Activated naive CD4-positive, alpha-beta T cell treated with anti-CD3 and anti-CD28 coated beads, Interleukin-2, amount 50 U/mL, for 24 hours (primary cell): Measurements from ENCODE around the gene DMKN.
A peak's percentile ranks its signal among the peaks of the same experiment; 100 is the strongest.
"Not testable (repeated sequence)": the region's sequence is repeated elsewhere in the genome, so short reads cannot be mapped to it uniquely, and the experiment has no call there.

ENCODE experiments used
- H3K27ac Mint-ChIP-seq: one replicate; pipeline ENCODE4 v1.8.0; 2021; ENCODE audit warnings: mild to moderate bottlenecking, mixed read lengths
- H3K27me3 Mint-ChIP-seq: one replicate; pipeline ENCODE4 v1.8.0; 2021; ENCODE audit warnings: mixed read lengths
- H3K36me3 Mint-ChIP-seq: one replicate; pipeline ENCODE4 v1.8.0; 2021; ENCODE audit warnings: mixed read lengths
- H3K4me1 Mint-ChIP-seq: one replicate; pipeline ENCODE4 v1.8.0; 2021; ENCODE audit warnings: mixed read lengths
- H3K4me3 Mint-ChIP-seq: one replicate; pipeline ENCODE4 v1.8.0; 2021; ENCODE audit warnings: mild to moderate bottlenecking, mixed read lengths
- H3K9me3 Mint-ChIP-seq: one replicate; pipeline ENCODE4 v1.8.0; 2021; ENCODE audit warnings: mixed read lengths

Gene DMKN

GRCh38 chr19:35497406-35497805 is 16.0 kb downstream of the DMKN start:
- Mint-ChIP-seq H3K27me3 (peaks cover 2% of the 10 kb centered on the region), H3K36me3 (no peaks in the 10 kb centered on the region), H3K4me1 (peaks cover 8% of the 10 kb centered on the region), H3K9me3 (no peaks in the 10 kb centered on the region), H3K4me3 (no peak overlapping the region), H3K27ac (no peak overlapping the region)

GRCh38 chr19:35495107-35496064 is 18.1 kb downstream of the DMKN start:
- Mint-ChIP-seq H3K27me3 (no peaks in the 10 kb centered on the region), H3K27ac (no peak overlapping the region)

GRCh38 chr19:35493971-35494370 is 19.5 kb downstream of the DMKN start:
- Mint-ChIP-seq H3K4me1 (peaks cover 8% of the 10 kb centered on the region), H3K9me3 (no peaks in the 10 kb centered on the region), H3K4me3 (no peak overlapping the region), H3K27me3 (no peaks in the 10 kb centered on the region), H3K27ac (no peak overlapping the region), H3K36me3 (no peaks in the 10 kb centered on the region)

More at GRCh38 chr19:35495107-35496064, 18.1 kb downstream of the DMKN start:
- H3K36me3 Mint-ChIP-seq = no peaks in the 10 kb centered on the region
- peak overlapping the region; percentile 27 for H3K4me3 Mint-ChIP-seq
- H3K9me3 Mint-ChIP-seq = no peaks in the 10 kb centered on the region
- peaks cover 8% of the 10 kb centered on the region for H3K4me1 Mint-ChIP-seq

GRCh38 chr19:35491836-35492360 is 21.6 kb downstream of the DMKN start:
- H3K27ac Mint-ChIP-seq = no peak overlapping the region
- no peaks in the 10 kb centered on the region for H3K27me3 Mint-ChIP-seq
- H3K4me3 Mint-ChIP-seq = no peak overlapping the region
- H3K9me3 Mint-ChIP-seq = no peaks in the 10 kb centered on the region
- no peaks in the 10 kb centered on the region for H3K36me3 Mint-ChIP-seq
- H3K4me1 Mint-ChIP-seq = peaks cover 8% of the 10 kb centered on the region

- Mint-ChIP-seq H3K4me3 (no peak within 1 kb of the TSS), H3K4me1 (peaks cover 6% of the 10 kb centered on the region), H3K9me3 (no peaks in the 10 kb centered on the region), H3K27ac (peak within 1 kb of the TSS; percentile 2), H3K27me3 (no peaks in the 10 kb centered on the region), H3K36me3 (no peaks in the 10 kb centered on the region)
Measured at GRCh38 chr19:35490364-35490763, 23.1 kb downstream of the DMKN start, which contains the start of gene KRTDAP. TSS of gene KRTDAP (minus strand) at chr19:35490464. CDS start at chr19:35490442, 22 bp downstream.

DNA sequence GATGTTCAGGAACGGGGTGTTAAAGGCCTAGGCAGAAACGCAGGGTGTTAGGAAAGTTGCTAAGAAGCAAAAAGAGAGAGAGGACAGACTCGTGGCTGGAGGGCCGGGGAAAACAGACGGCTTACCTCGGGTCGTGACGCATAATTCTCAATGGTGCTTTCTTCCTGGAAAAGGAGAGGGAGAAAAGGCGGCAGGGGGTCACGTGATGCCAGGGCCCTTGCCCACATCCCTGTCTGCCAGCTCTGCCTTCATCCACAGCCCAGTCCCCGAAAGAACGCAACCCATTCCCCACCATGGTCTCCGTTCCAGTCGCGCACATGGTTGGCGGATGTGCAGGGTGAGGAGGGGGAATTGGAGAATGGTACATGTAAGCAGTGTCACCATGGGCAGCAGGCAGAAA is 24.8 kb downstream of the DMKN start:
- Mint-ChIP-seq H3K27me3 (no peaks in the 10 kb centered on the region), H3K4me1 (no peaks in the 10 kb centered on the region), H3K36me3 (no peaks in the 10 kb centered on the region), H3K27ac (peak overlapping the region; percentile 26), H3K9me3 (no peaks in the 10 kb centered on the region), H3K4me3 (no peak overlapping the region)

DNA sequence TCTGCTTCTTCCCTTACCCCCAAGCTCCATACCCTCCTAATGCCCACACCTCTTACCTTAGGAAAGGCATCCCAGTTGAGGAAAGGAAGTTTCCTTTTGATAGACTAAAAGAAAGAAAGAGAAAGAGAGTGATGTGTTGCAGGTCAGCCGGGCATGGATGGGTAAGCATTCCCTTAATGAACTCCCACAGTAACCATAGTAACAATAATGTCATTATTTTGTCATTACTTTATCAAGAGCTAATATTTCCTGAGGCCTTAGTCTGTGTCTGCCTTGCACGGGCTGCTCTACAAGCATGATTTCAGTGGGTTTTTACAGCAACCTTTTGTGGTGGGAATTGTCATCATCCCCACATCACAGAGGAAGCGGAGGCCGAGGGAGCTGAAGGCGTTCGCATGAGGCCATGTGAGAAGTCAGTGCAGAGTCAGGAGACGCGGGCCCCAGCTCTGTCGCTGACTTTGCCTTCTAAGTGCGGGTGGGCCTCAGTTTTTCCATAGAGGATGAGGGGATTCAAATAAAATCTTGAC is 25.7 kb downstream of the DMKN start:
- Mint-ChIP-seq H3K27ac (no peak overlapping the region), H3K36me3 (no peaks in the 10 kb centered on the region), H3K9me3 (no peaks in the 10 kb centered on the region), H3K4me3 (no peak overlapping the region), H3K4me1 (no peaks in the 10 kb centered on the region), H3K27me3 (peaks cover 2% of the 10 kb centered on the region)

DNA sequence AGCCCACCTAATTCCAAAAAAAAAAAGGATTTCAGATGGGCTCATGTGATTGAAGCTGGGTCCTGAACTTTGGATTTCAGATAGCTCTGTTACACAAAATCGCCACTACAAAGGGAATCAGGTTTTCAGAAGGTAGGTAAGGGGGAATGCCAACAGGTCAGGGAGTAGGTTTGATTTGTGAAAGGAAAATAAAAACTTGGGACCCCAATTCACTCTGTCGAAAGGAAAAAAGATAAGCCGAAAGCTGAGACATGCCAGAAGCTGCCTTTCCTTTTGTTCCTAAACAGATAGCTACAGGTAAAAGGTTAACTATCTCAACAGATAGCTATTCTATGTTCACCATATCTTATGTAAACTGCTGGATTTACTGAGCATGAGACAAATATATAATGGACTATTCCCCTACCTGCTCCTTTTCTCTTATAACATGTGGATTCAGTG is 27.2 kb downstream of the DMKN start:
- H3K36me3 Mint-ChIP-seq = no peaks in the 10 kb centered on the region
- no peak overlapping the region for H3K27ac Mint-ChIP-seq

GRCh38 chr19:35484252-35485036 is 29.0 kb downstream of the DMKN start:
- Mint-ChIP-seq H3K27me3 (peaks cover 2% of the 10 kb centered on the region), H3K4me3 (no peak overlapping the region), H3K4me1 (no peaks in the 10 kb centered on the region), H3K27ac (no peak overlapping the region), H3K9me3 (no peaks in the 10 kb centered on the region), H3K36me3 (no peaks in the 10 kb centered on the region)

More for the DNA sequence above, 27.2 kb downstream of the DMKN start:
- H3K4me3 Mint-ChIP-seq = no peak overlapping the region
- H3K27me3 Mint-ChIP-seq = peaks cover 2% of the 10 kb centered on the region
- H3K4me1 Mint-ChIP-seq = no peaks in the 10 kb centered on the region
- no peaks in the 10 kb centered on the region for H3K9me3 Mint-ChIP-seq

- Mint-ChIP-seq H3K4me1 (no peaks in the 10 kb centered on the region), H3K36me3 (no peaks in the 10 kb centered on the region), H3K4me3 (no peak overlapping the region), H3K9me3 (no peaks in the 10 kb centered on the region), H3K27me3 (peaks cover 2% of the 10 kb centered on the region), H3K27ac (peak overlapping the region; percentile 41)
Measured at GRCh38 chr19:35483089-35483488, 30.4 kb downstream of the DMKN start.

- no peaks in the 10 kb centered on the region for H3K36me3 Mint-ChIP-seq
- no peaks in the 10 kb centered on the region for H3K4me1 Mint-ChIP-seq
- H3K27me3 Mint-ChIP-seq = peaks cover 2% of the 10 kb centered on the region
- no peaks in the 10 kb centered on the region for H3K9me3 Mint-ChIP-seq
- no peak overlapping the region for H3K27ac Mint-ChIP-seq
- no peak overlapping the region for H3K4me3 Mint-ChIP-seq
Measured at GRCh38 chr19:35478794-35479677, 34.4 kb downstream of the DMKN start.

DNA sequence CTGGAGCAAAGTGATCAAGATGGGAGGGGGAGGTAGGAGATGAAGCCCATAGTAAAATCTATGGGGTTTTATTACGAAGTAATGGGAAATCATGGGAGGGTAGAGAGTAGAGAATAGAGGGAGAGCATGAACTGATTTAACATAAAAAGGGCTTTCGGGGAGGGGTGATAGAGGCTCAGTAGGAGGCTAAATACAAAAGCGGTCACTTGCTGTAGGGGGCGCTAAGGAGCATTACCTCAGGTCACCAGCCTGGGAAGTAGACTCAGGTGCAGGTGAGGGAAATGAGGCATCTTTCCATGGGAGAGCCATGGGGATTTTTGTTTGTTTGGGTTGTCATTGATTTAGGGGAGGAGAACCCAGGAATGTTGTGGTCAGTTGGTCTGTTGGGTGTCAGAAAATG is 37.3 kb downstream of the DMKN start:
- Mint-ChIP-seq H3K9me3 (no peaks in the 10 kb centered on the region), H3K36me3 (no peaks in the 10 kb centered on the region), H3K27ac (no peak overlapping the region), H3K4me3 (no peak overlapping the region), H3K4me1 (no peaks in the 10 kb centered on the region), H3K27me3 (no peaks in the 10 kb centered on the region)

DNA sequence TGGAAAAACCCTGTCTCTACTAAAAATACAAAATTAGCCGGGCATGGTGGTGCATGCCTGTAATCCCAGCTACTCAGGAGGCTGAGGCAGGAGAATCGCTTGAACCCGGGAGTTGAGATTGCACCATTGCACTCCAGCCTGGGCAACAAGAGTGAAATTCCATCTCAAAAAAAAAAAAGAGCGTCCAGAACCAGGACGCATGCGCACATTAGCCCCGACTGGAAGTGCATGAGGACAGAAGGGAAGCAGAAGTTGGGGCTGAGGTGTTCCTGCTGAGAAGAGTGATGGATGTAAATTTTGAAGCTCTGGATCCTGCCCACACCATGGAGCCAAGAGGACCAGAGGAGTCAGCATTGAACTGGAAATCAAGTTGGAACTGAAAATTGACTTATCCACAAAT is 38.9 kb downstream of the DMKN start:
- not testable (repeated sequence) for H3K27me3 Mint-ChIP-seq, H3K27ac Mint-ChIP-seq, H3K4me1 Mint-ChIP-seq, H3K4me3 Mint-ChIP-seq, H3K9me3 Mint-ChIP-seq, H3K36me3 Mint-ChIP-seq

- Mint-ChIP-seq H3K9me3 (no peaks in the 10 kb centered on the region), H3K36me3 (no peaks in the 10 kb centered on the region), H3K27me3 (no peaks in the 10 kb centered on the region), H3K4me3 (no peak overlapping the region), H3K4me1 (no peaks in the 10 kb centered on the region), H3K27ac (no peak overlapping the region)
Measured at GRCh38 chr19:35474104-35474503, 39.3 kb downstream of the DMKN start.

DNA sequence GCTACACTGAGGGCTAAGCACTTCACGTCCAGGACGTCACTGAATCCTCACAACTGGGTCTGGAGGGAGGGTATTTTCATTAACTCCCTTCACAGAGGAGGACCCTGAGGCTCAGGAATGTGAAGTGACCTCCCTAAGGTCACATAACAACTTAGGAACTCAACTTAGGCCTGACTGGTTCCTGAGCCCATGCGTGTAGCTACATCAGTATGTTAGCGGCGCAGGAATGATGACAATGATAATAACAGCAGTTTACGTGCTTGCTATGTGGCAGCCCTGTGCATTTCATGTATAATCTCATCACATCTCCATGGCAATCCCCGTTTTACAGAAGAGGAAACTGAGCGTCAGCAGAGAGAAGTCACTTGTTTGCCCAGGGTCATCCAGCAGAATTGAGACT is 41.5 kb downstream of the DMKN start:
- no peak overlapping the region for H3K27ac Mint-ChIP-seq
- H3K4me1 Mint-ChIP-seq = no peaks in the 10 kb centered on the region
- H3K27me3 Mint-ChIP-seq = no peaks in the 10 kb centered on the region
- no peak overlapping the region for H3K4me3 Mint-ChIP-seq
- H3K36me3 Mint-ChIP-seq = no peaks in the 10 kb centered on the region
- no peaks in the 10 kb centered on the region for H3K9me3 Mint-ChIP-seq
